GM12891 (cell line): ENCODE data around the gene METRNL.

ENCODE experiments used
- PAX5 ChIP-seq: IDR thresholded peaks from 2 replicates; pipeline ENCODE4 v1.6.1; 2011; ENCODE audit warnings: low read length, moderate library complexity, mild to moderate bottlenecking; ENCODE audit not compliant: insufficient read depth, severe bottlenecking
- POLR2A ChIP-seq: IDR thresholded peaks from 2 replicates; pipeline ENCODE4 v1.6.1; 2011; ENCODE audit warnings: low read depth, low read length, control low read depth
- POLR2AphosphoS5 ChIP-seq: IDR thresholded peaks from 2 replicates; pipeline ENCODE4 v1.6.1; 2011; ENCODE audit warnings: low read depth, low read length, control low read depth
- POU2F2 ChIP-seq: IDR thresholded peaks from 2 replicates; pipeline ENCODE4 v1.6.1; 2011; ENCODE audit warnings: low read depth, mild to moderate bottlenecking, control low read depth, low read length, moderate library complexity
- SPI1 ChIP-seq: IDR thresholded peaks from 2 replicates; pipeline ENCODE4 v1.6.1; 2011; ENCODE audit warnings: low read depth, low read length, control low read depth
- TAF1 ChIP-seq: IDR thresholded peaks from 2 replicates; pipeline ENCODE4 v1.6.1; 2011; ENCODE audit warnings: low read depth, low read length, control low read depth

- TF ChIP-seq POLR2A (no peak), SPI1 (no peak), PAX5 (no peak), POLR2AphosphoS5 (no peak), TAF1 (no peak), POU2F2 (no peak)
Observed at GRCh38 chr17:83036193-83036592, 43.2 kb upstream of the METRNL start.
